H9 (cell line): ENCODE measurements around the gene EIF2D. TPM values are rescaled to one million over a fixed set of nuclear protein-coding genes. Genes with fewer than 3 reads are reported as not detected.

ENCODE experiments used
- DNase-seq: peaks from one replicate; pipeline ENCODE4 v3.0.0-alpha.2; 2017
- H2AFZ ChIP-seq: one replicate; pipeline ENCODE4 v1.6.1; 2013; ENCODE audit warnings: mild to moderate bottlenecking, low read length, control low read depth, moderate library complexity
- H2AK5ac ChIP-seq: 2 replicates; pipeline ENCODE4 v1.6.1; 2013; ENCODE audit warnings: low read length, control low read depth, mixed read lengths; ENCODE audit not compliant: insufficient read length
- H2BK120ac ChIP-seq: one replicate; pipeline ENCODE4 v1.6.1; 2013; ENCODE audit warnings: low read depth, mild to moderate bottlenecking, low read length, control low read depth, inconsistent platforms; ENCODE audit not compliant: poor library complexity, severe bottlenecking
- H2BK12ac ChIP-seq: 2 replicates; pipeline ENCODE4 v1.6.1; 2013; ENCODE audit warnings: low read length, control low read depth, mixed read lengths, low read depth; ENCODE audit not compliant: insufficient read length
- H2BK15ac ChIP-seq: 2 replicates; pipeline ENCODE4 v1.6.1; 2013; ENCODE audit warnings: low read depth, low read length, control low read depth
- H2BK20ac ChIP-seq: one replicate; pipeline ENCODE4 v1.6.1; 2013; ENCODE audit warnings: low read depth, mild to moderate bottlenecking, low read length, control low read depth, inconsistent platforms; ENCODE audit not compliant: poor library complexity, severe bottlenecking
- H2BK5ac ChIP-seq: 2 replicates; pipeline ENCODE4 v1.6.1; 2013; ENCODE audit warnings: low read length, control low read depth, mixed read lengths; ENCODE audit not compliant: insufficient read length
- H3K14ac ChIP-seq: 2 replicates; pipeline ENCODE4 v1.6.1; 2013; ENCODE audit warnings: low read length, control low read depth; ENCODE audit not compliant: insufficient read depth
- H3K18ac ChIP-seq: 2 replicates; pipeline ENCODE4 v1.6.1; 2013; ENCODE audit warnings: low read depth, mild to moderate bottlenecking, mixed read lengths, low read length, control low read depth; ENCODE audit not compliant: insufficient read length
- H3K23ac ChIP-seq: 2 replicates; pipeline ENCODE4 v1.6.1; 2013; ENCODE audit warnings: low read length, control low read depth, mixed read lengths, low read depth; ENCODE audit not compliant: insufficient read length
- H3K23me2 ChIP-seq: 2 replicates; pipeline ENCODE4 v1.6.1; 2013; ENCODE audit warnings: low read depth, mild to moderate bottlenecking, mixed read lengths, low read length, control low read depth; ENCODE audit not compliant: insufficient read length, poor library complexity, severe bottlenecking
- H3K27ac ChIP-seq: 2 replicates; pipeline ENCODE4 v1.5.1; 2013; ENCODE audit warnings: low read length, control low read depth, mixed read lengths, low read depth; ENCODE audit not compliant: insufficient read length
- H3K27me3 ChIP-seq: 2 replicates; pipeline ENCODE4 v1.6.1; 2013; ENCODE audit warnings: low read length, control low read depth, inconsistent platforms; ENCODE audit not compliant: insufficient read depth
- H3K4ac ChIP-seq: 2 replicates; pipeline ENCODE4 v1.6.1; 2013; ENCODE audit warnings: low read depth, mild to moderate bottlenecking, control low read depth, inconsistent platforms, low read length, moderate library complexity
- H3K4me1 ChIP-seq: 2 replicates; pipeline ENCODE4 v1.6.1; 2013; ENCODE audit warnings: low read length, control low read depth, inconsistent platforms; ENCODE audit not compliant: insufficient read depth
- H3K4me2 ChIP-seq: 2 replicates; pipeline ENCODE4 v1.6.1; 2013; ENCODE audit warnings: low read length, control low read depth, mixed read lengths; ENCODE audit not compliant: insufficient read length, insufficient read depth
- H3K56ac ChIP-seq: 2 replicates; pipeline ENCODE4 v1.6.1; 2013; ENCODE audit warnings: low read depth, mild to moderate bottlenecking, mixed read lengths, low read length, control low read depth; ENCODE audit not compliant: insufficient read length
- H3K79me1 ChIP-seq: 2 replicates; pipeline ENCODE4 v1.6.1; 2013; ENCODE audit warnings: low read depth, mild to moderate bottlenecking, moderate library complexity, low read length, control low read depth, inconsistent platforms; ENCODE audit not compliant: insufficient read depth, poor library complexity, severe bottlenecking
- H3K79me2 ChIP-seq: 2 replicates; pipeline ENCODE4 v1.6.1; 2013; ENCODE audit warnings: low read length, control low read depth, inconsistent platforms; ENCODE audit not compliant: insufficient read depth
- H3K9ac ChIP-seq: 2 replicates; pipeline ENCODE4 v1.6.1; 2013; ENCODE audit warnings: low read length, control low read depth, mixed read lengths; ENCODE audit not compliant: insufficient read length; ENCODE audit errors: extremely low read depth
- H3K9me3 ChIP-seq: one replicate; pipeline ENCODE4 v1.6.1; 2013; ENCODE audit warnings: low read depth, low read length, inconsistent platforms; ENCODE audit not compliant: control insufficient read depth
- H3T11ph ChIP-seq: one replicate; pipeline ENCODE4 v1.6.1; 2013; ENCODE audit warnings: mild to moderate bottlenecking, low read length, control low read depth, inconsistent platforms
- H4K20me1 ChIP-seq: one replicate; pipeline ENCODE4 v1.6.1; 2013; ENCODE audit not compliant: control insufficient read depth, insufficient read length, insufficient read depth
- H4K5ac ChIP-seq: 2 replicates; pipeline ENCODE4 v1.6.1; 2013; ENCODE audit warnings: low read depth, mild to moderate bottlenecking, mixed read lengths, low read length, control low read depth; ENCODE audit not compliant: insufficient read length
- H4K8ac ChIP-seq: replicated peaks from 2 replicates; pipeline ENCODE4 v1.6.1; 2013; ENCODE audit warnings: low read length, control low read depth, mixed read lengths, low read depth; ENCODE audit not compliant: insufficient read length
- H4K91ac ChIP-seq: 2 replicates; pipeline ENCODE4 v1.6.1; 2013; ENCODE audit warnings: low read depth, mild to moderate bottlenecking, moderate library complexity, mixed read lengths, low read length, control low read depth; ENCODE audit not compliant: insufficient read length
- H3K27ac Mint-ChIP-seq, 3 experiments: 2 replicates in 2 of 3; 3 replicates in 1 of 3; pipeline ENCODE4 v1.8.0; 2020 to 2021; ENCODE audit warnings: mixed read lengths in 3 of 3, mild to moderate bottlenecking in 1 of 3, moderate library complexity in 1 of 3
- H3K27me3 Mint-ChIP-seq: 2 replicates; pipeline ENCODE4 v1.8.0; 2021; ENCODE audit warnings: low read depth, mild to moderate bottlenecking, moderate library complexity, mixed read lengths
- H3K36me3 Mint-ChIP-seq, 3 experiments: 2 replicates in 2 of 3; 3 replicates in 1 of 3; pipeline ENCODE4 v1.8.0; 2020 to 2021; ENCODE audit warnings: low read depth in 3 of 3, mixed read lengths in 3 of 3; ENCODE audit not compliant: insufficient read depth in 1 of 3
- H3K4me1 Mint-ChIP-seq, 2 experiments: 2 replicates each; pipeline ENCODE4 v1.8.0; 2020; ENCODE audit warnings: mixed read lengths in 2 of 2
- H3K4me3 Mint-ChIP-seq, 2 experiments: 2 replicates in 1 of 2; 3 replicates in 1 of 2; pipeline ENCODE4 v1.8.0; 2020 to 2021; ENCODE audit warnings: mild to moderate bottlenecking in 2 of 2, mixed read lengths in 2 of 2, moderate library complexity in 1 of 2
- H3K9me3 Mint-ChIP-seq, 2 experiments: 2 replicates in 1 of 2; 3 replicates in 1 of 2; pipeline ENCODE4 v1.8.0; 2020; ENCODE audit warnings: mild to moderate bottlenecking in 2 of 2, mixed read lengths in 2 of 2, moderate library complexity in 1 of 2
- WGBS: extraction: QIAGEN DNeasy Blood & Tissue Kit; methylation state at CpG from one replicate; pipeline ENCODE4 v1.1.7; 2013; ENCODE audit warnings: missing lambda C conversion rate, low lambda C conversion rate, mixed read lengths; ENCODE audit not compliant: insufficient read length; ENCODE audit errors: extremely low coverage; 5-methylcytosine and 5-hydroxymethylcytosine counted together
- total RNA-seq: library from RNA; stranded (reverse); gene quantifications from 2 replicates; pipeline ENCODE4 v1.2.1, GENCODE V29; 2021
- TF ChIP-seq, protein P1 (sequence below): fragments of 200-600 bp; sonication (generic); conservative IDR thresholded peaks from 3 replicates; pipeline ENCODE4 v1.8.0; 2021; ENCODE audit warnings: antibody characterized with exemption, mild to moderate bottlenecking

Gene EIF2D
- total RNA-seq, 1 experiment from 2014 or later, result 35.8 TPM

DNA sequence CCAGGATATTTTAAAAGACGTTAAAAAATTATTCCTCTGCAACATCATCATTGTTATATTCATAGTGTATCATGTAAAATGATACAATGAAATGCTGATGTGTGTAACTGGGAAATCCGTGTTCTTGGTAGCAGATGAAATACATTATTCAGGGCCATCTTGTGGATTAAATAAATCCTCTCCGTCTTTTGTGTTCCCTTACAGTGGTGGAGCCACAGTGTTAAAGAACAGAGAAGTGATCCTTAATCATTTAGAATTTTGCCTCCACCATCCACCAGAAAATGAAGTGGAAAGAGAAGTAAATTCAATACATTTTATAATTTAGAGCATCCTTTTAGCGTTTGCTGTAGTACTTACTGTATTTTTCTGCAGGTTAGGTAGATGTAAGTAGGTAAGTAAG is 24.4 kb upstream of the EIF2D start:
- H2AFZ ChIP-seq, result no peak overlapping the region
- no peaks in the 10 kb centered on the region for H4K20me1 ChIP-seq
- Mint-ChIP-seq H3K27me3 (peaks cover 27% of the 10 kb centered on the region), H3K27ac (no peak overlapping the region), H3K36me3 (no peaks in the 10 kb centered on the region), H3K4me1 (peaks cover 26 to 27% of the 10 kb centered on the region in 2 experiments), H3K9me3 (no peaks in the 10 kb centered on the region), H3K4me3 (peak overlapping the region in 1 of 2 experiments; percentile 60; a peak in 2 of 5 replicates)
- no peaks in the 10 kb centered on the region for H3K9me3 ChIP-seq
- TF ChIP-seq, protein P1, sequence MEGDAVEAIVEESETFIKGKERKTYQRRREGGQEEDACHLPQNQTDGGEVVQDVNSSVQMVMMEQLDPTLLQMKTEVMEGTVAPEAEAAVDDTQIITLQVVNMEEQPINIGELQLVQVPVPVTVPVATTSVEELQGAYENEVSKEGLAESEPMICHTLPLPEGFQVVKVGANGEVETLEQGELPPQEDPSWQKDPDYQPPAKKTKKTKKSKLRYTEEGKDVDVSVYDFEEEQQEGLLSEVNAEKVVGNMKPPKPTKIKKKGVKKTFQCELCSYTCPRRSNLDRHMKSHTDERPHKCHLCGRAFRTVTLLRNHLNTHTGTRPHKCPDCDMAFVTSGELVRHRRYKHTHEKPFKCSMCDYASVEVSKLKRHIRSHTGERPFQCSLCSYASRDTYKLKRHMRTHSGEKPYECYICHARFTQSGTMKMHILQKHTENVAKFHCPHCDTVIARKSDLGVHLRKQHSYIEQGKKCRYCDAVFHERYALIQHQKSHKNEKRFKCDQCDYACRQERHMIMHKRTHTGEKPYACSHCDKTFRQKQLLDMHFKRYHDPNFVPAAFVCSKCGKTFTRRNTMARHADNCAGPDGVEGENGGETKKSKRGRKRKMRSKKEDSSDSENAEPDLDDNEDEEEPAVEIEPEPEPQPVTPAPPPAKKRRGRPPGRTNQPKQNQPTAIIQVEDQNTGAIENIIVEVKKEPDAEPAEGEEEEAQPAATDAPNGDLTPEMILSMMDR, result no peak
- no peak overlapping the region for H2BK120ac ChIP-seq
- no peaks in the 10 kb centered on the region for H3K79me1 ChIP-seq
- H3K23me2 ChIP-seq, result peaks cover 14% of the 10 kb centered on the region
- H3K14ac ChIP-seq, result no peak overlapping the region
- no peaks in the 10 kb centered on the region for H3K79me2 ChIP-seq
- no CpG with 5 or more reads among the region's 4 CpGs for WGBS
- H3K4me1 ChIP-seq, result peaks cover 3% of the 10 kb centered on the region; the same call in 1 of the 2 replicates
- no peak overlapping the region for H2BK12ac ChIP-seq
- no peak overlapping the region for H4K5ac ChIP-seq
- H3T11ph ChIP-seq, result no peak overlapping the region
- H3K18ac ChIP-seq, result no peak overlapping the region
- no peak overlapping the region for H3K4me2 ChIP-seq
- no peak overlapping the region for H4K91ac ChIP-seq
- H3K56ac ChIP-seq, result no peak overlapping the region
- no peak overlapping the region for H3K27ac ChIP-seq
- no peak overlapping the region for H4K8ac ChIP-seq
- H2BK15ac ChIP-seq, result no peak overlapping the region
- H3K4ac ChIP-seq, result no peak overlapping the region
- no peak overlapping the region for H2BK20ac ChIP-seq
- H3K27me3 ChIP-seq, result no peaks in the 10 kb centered on the region
- H2BK5ac ChIP-seq, result no peak overlapping the region
- H3K23ac ChIP-seq, result no peak overlapping the region
- DNase-seq, result no peak
- no peak overlapping the region for H2AK5ac ChIP-seq
- H3K9ac ChIP-seq, result no peak overlapping the region
